Spleen (tissue), 11 donors: ENCODE data around the gene FAM185A. TPM values are rescaled to one million over a fixed set of nuclear protein-coding genes. Genes with fewer than 3 reads are reported as not detected.
"Not testable (repeated sequence)": the region's sequence is repeated elsewhere in the genome, so short reads cannot be mapped to it uniquely, and the experiment has no call there.

Experiments
- DNase-seq: peaks from one replicate; pipeline ENCODE4 v3.0.0-alpha.2; 2020
- H3K27ac ChIP-seq, 8 donors: fragments of 200-600 bp; sonication (generic) in 7 of 8; 1 replicate in 4 of 8; 2 replicates in 4 of 8; pipeline versions ENCODE4 v1.5.0 to v1.8.0; 2016 to 2021; ENCODE audit warnings: inconsistent platforms in 4 of 8, mild to moderate bottlenecking in 4 of 8, moderate library complexity in 1 of 8
- H3K27me3 ChIP-seq, 7 donors: fragments of 200-600 bp; sonication (generic) in 6 of 7; replicated peaks in 1 of 7; 1 replicate in 4 of 7; 2 replicates in 3 of 7; pipeline versions ENCODE4 v1.5.0 to v1.8.0; 2016 to 2021; ENCODE audit warnings: inconsistent platforms in 3 of 7, mild to moderate bottlenecking in 1 of 7
- H3K36me3 ChIP-seq, 6 donors: fragments of 200-600 bp; sonication (generic) in 5 of 6; 1 replicate in 4 of 6; 2 replicates in 2 of 6; pipeline versions ENCODE4 v1.5.0 to v1.8.0; 2016 to 2021; ENCODE audit warnings: inconsistent platforms in 2 of 6
- H3K4me1 ChIP-seq, 6 donors: fragments of 200-600 bp; sonication (generic) in 5 of 6; 1 replicate in 3 of 6; 2 replicates in 3 of 6; pipeline versions ENCODE4 v1.5.0 to v1.8.0; 2016 to 2021; ENCODE audit warnings: inconsistent platforms in 3 of 6
- H3K4me3 ChIP-seq, 8 donors: fragments of 200-600 bp; sonication (generic) in 7 of 8; 1 replicate in 4 of 8; 2 replicates in 4 of 8; pipeline versions ENCODE4 v1.5.0 to v1.8.0; 2016 to 2021; ENCODE audit warnings: inconsistent platforms in 4 of 8, mild to moderate bottlenecking in 4 of 8, moderate library complexity in 2 of 8
- H3K9me3 ChIP-seq, 8 donors: fragments of 200-600 bp; sonication (generic) in 7 of 8; 1 replicate in 4 of 8; 2 replicates in 4 of 8; pipeline versions ENCODE4 v1.5.0 to v1.8.0; 2016 to 2021; ENCODE audit warnings: inconsistent platforms in 4 of 8
- CTCF ChIP-seq, 11 experiments: fragments of 200-600 bp in 7 of 11; fragments of 450-650 bp in 4 of 11; sonication (generic) in 4 of 11; IDR thresholded peaks in 8 of 11; conservative IDR thresholded peaks in 3 of 11; 1 replicate in 7 of 11; 2 replicates in 4 of 11; pipeline versions ENCODE4 v1.4.0 to v1.8.0; 2016 to 2021; ENCODE audit warnings: antibody characterized with exemption in 11 of 11, inconsistent platforms in 4 of 11, mild to moderate bottlenecking in 1 of 11
- POLR2A ChIP-seq, 3 donors: fragments of 450-650 bp; IDR thresholded peaks; one replicate each; pipeline ENCODE4 v1.5.1; 2017; ENCODE audit warnings: antibody characterized with exemption in 3 of 3, mild to moderate bottlenecking in 1 of 3
- POLR2AphosphoS5 ChIP-seq, 3 donors: sonication (generic); formaldehyde crosslinking; IDR thresholded peaks; one replicate each; pipeline ENCODE4 v1.5.1; 2017; ENCODE audit warnings: antibody characterized with exemption in 3 of 3
- WGBS, 5 donors: extraction: QIAGEN DNeasy Blood & Tissue Kit in 3 of 5; methylation state at CpG; one replicate each; pipeline versions ENCODE4 v1.1.5 to v1.1.7; 2013 to 2018; 5-methylcytosine and 5-hydroxymethylcytosine counted together
- intact Hi-C: fragments of 100-400 bp; cut with DNase I; formaldehyde crosslinking; loops from one replicate; pipeline ENCODE4 v1.15.0; 2023; ENCODE audit warnings: low total_unique reads
- polyA plus RNA-seq, 3 donors: library from polyadenylated mRNA; stranded (reverse); fragments of 200-250 nt; gene quantifications; one replicate each; pipeline ENCODE4 v1.2.1, GENCODE V29; 2013
- total RNA-seq, 7 donors: library from RNA; depleted of rRNA in 3 of 7; stranded (reverse); fragments of >200 nt in 3 of 7; fragmentation: NEBNext Ultra II Directional in 4 of 7; extraction: Animal tissue kit (Norgen Biotek cat#: 25700) in 4 of 7; gene quantifications; one replicate each; pipeline versions ENCODE4 v1.1.0 to v1.2.1, GENCODE V29; 2016 to 2021
- donor health status: healthy with polysubstance abuse.
- donor health status: DM: no; HTN: no; CAD: no; lungs with moderate emphysema.
- donor health status: DM: no; HTN: no; CAD: no.
- donor health status: Bipolar disorder and iron deficiency.
- donor health status: healthy.
- donor health status: DM: no; HTN: no; CAD: no.
- donor health status: DM: yes; HTN: yes; CAD: no.

Gene FAM185A
- total and polyA plus RNA-seq, 10 donors, result 3.1 to 22.4 (median 10.6) TPM

DNA sequence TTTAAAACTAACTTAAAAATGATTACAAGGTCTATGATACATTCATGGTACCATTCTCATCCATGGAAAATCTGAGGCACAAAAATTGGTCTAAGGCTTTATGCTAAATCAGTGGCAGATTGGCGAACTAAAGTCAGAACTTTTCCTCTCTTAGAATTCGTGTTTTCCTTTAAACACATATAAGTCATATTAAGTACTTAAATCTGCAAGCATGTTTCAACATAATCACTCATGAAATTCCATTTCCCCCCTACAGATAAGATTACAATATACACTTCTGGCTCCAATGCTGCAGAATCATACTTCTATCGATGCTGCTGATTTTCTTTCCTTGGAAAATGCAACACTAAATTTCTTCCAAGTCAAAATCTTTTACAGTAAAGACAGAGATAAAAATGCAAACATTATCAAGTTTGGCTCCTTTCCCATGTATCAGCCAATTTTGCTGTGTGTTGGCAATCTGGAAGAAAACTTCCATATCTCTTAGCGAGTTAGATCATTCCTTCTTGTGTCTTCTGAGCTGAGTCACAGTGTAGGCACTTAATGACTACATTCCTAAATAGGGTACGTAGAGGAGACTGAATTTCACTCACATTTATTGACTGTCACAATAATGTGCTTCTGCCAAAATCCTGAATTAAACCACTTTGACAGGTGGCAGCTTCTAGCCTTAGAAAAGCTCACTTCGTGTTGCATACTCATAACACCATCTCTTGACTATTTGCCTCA, 87.6 kb downstream of the FAM185A start:
- Histone ChIP-seq H3K27ac (no peak overlapping the region), H3K4me1 (peaks cover 0 to 3% (median 0%) of the 10 kb centered on the region in 6 donors), H3K27me3 (no peaks in the 10 kb centered on the region), H3K4me3 (no peak overlapping the region), H3K9me3 (no peaks in the 10 kb centered on the region), H3K36me3 (no peaks in the 10 kb centered on the region)
- 78 to 85% (median 83%) methylated on average over 6 of the region's 6 CpGs for WGBS, 5 donors
- intact Hi-C loops, result no loop called here
- no peak for TF ChIP-seq CTCF (IDR thresholded peaks at IDR 0.05 in 8 of 11, conservative IDR thresholded peaks at IDR 0.05 in 3 of 11)
- no peak for TF ChIP-seq POLR2A (IDR thresholded peaks at IDR 0.05)
- TF ChIP-seq POLR2AphosphoS5 (IDR thresholded peaks at IDR 0.05), result no peak
- no peak for DNase-seq

- TF ChIP-seq POLR2AphosphoS5 (IDR thresholded peaks at IDR 0.05), result no peak
- Histone ChIP-seq H3K4me3 (no peak overlapping the region), H3K27me3 (no peaks in the 10 kb centered on the region), H3K9me3 (no peaks in the 10 kb centered on the region), H3K4me1 (peaks cover 0 to 3% (median 0%) of the 10 kb centered on the region in 6 donors), H3K27ac (no peak overlapping the region), H3K36me3 (no peaks in the 10 kb centered on the region)
- no peak for DNase-seq
- 89 to 100% (median 94%) methylated on average over 1 of the region's 1 CpG for WGBS, 5 donors
- intact Hi-C loops, result no loop called here
Measured at GRCh38 chr7:102836977-102837376, 88.2 kb downstream of the FAM185A start.

- WGBS, 5 donors, result 80 to 92% (median 85%) methylated on average over 3 of the region's 3 CpGs
- DNase-seq, result no peak
- Histone ChIP-seq H3K36me3 (no peaks in the 10 kb centered on the region), H3K4me1 (peaks cover 0 to 3% (median 0%) of the 10 kb centered on the region in 6 donors), H3K9me3 (no peaks in the 10 kb centered on the region), H3K27ac (peak overlapping the region in 2 of 8 donors; percentile 28 to 57), H3K27me3 (no peaks in the 10 kb centered on the region), H3K4me3 (no peak overlapping the region)
- intact Hi-C loops, result no loop called here
- no peak for TF ChIP-seq POLR2AphosphoS5 (IDR thresholded peaks at IDR 0.05)
- no peak for TF ChIP-seq POLR2A (IDR thresholded peaks at IDR 0.05)
- TF ChIP-seq CTCF (IDR thresholded peaks at IDR 0.05 in 8 of 11, conservative IDR thresholded peaks at IDR 0.05 in 3 of 11), result no peak
Measured at GRCh38 chr7:102837802-102838201, 89.0 kb downstream of the FAM185A start.

- H3K4me3 ChIP-seq, intact Hi-C loops: not testable (repeated sequence)
Measured at GRCh38 chr7:102838572-102839101, 89.8 kb downstream of the FAM185A start.

GRCh38 chr7:102840404-102840803, 91.6 kb downstream of the FAM185A start:
- Histone ChIP-seq H3K27me3 (no peaks in the 10 kb centered on the region), H3K4me3 (no peak overlapping the region), H3K27ac (no peak overlapping the region), H3K36me3 (no peaks in the 10 kb centered on the region), H3K4me1 (peaks cover 0 to 3% (median 0%) of the 10 kb centered on the region in 6 donors), H3K9me3 (no peaks in the 10 kb centered on the region)
- no peak for TF ChIP-seq CTCF (IDR thresholded peaks at IDR 0.05 in 8 of 11, conservative IDR thresholded peaks at IDR 0.05 in 3 of 11)
- no peak for TF ChIP-seq POLR2AphosphoS5 (IDR thresholded peaks at IDR 0.05)
- no peak for TF ChIP-seq POLR2A (IDR thresholded peaks at IDR 0.05)
- DNase-seq, result no peak
- 83 to 90% (median 85%) methylated on average over 3 of the region's 3 CpGs for WGBS, 5 donors
- intact Hi-C loops, result no loop called here

More at GRCh38 chr7:102838572-102839101, 89.8 kb downstream of the FAM185A start:
- H3K36me3 ChIP-seq, H3K27me3 ChIP-seq, DNase-seq, H3K4me1 ChIP-seq, H3K9me3 ChIP-seq: not testable (repeated sequence)
- H3K27ac ChIP-seq, result peak overlapping the region in 2 of 8 donors; percentile 41 to 57
- WGBS, 5 donors, result 79 to 88% (median 81%) methylated on average over 10 of the region's 10 CpGs
